Measurements from ENCODE around the gene TRIM2. TPM values are rescaled to one million over a fixed set of nuclear protein-coding genes. Genes with fewer than 3 reads are reported as not detected.

Gene TRIM2
- total and polyA plus RNA-seq, 2 experiments from 2014 or later = 22.0 to 61.5 TPM

DNA sequence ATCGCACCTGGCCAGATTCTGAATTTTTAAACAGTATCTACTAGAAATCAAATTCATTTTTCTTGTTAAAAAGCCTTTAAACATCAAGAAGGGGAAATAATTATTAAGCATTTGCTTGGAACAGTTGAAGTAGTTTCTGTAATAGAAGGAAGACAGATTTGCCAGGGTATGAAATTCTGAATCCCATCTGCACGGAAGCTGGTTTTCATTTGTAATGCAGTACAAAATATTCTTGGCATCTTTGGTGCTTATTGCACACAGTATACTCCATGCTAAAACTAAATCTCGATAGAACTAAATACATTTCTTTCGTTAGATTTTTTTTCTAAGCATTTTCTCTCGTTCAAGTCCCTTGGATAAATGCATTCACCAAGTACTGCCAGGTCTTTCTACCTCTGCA, 25.3 kb downstream of the TRIM2 start:
- no peak for ATAC-seq
- no peak overlapping the region for H3K4me2 ChIP-seq
- peaks cover 39% of the 10 kb centered on the region for H3K4me1 ChIP-seq (ENCODE audit: insufficient read depth)
- TF ChIP-seq JUNB (IDR thresholded peaks at IDR 0.05; ENCODE audit: unreplicated experiment) = no peak
- no peak for TF ChIP-seq CREB1 (CRISPR knock-in tag; IDR thresholded peaks at IDR 0.05; ENCODE audit: low read depth)
- TF ChIP-seq STAT1 (IDR thresholded peaks at IDR 0.05; ENCODE audit: unreplicated experiment) = no peak
- no peak for TF ChIP-seq ZNF462 (CRISPR knock-in tag; IDR thresholded peaks at IDR 0.05)
- TF ChIP-seq, protein P1, sequence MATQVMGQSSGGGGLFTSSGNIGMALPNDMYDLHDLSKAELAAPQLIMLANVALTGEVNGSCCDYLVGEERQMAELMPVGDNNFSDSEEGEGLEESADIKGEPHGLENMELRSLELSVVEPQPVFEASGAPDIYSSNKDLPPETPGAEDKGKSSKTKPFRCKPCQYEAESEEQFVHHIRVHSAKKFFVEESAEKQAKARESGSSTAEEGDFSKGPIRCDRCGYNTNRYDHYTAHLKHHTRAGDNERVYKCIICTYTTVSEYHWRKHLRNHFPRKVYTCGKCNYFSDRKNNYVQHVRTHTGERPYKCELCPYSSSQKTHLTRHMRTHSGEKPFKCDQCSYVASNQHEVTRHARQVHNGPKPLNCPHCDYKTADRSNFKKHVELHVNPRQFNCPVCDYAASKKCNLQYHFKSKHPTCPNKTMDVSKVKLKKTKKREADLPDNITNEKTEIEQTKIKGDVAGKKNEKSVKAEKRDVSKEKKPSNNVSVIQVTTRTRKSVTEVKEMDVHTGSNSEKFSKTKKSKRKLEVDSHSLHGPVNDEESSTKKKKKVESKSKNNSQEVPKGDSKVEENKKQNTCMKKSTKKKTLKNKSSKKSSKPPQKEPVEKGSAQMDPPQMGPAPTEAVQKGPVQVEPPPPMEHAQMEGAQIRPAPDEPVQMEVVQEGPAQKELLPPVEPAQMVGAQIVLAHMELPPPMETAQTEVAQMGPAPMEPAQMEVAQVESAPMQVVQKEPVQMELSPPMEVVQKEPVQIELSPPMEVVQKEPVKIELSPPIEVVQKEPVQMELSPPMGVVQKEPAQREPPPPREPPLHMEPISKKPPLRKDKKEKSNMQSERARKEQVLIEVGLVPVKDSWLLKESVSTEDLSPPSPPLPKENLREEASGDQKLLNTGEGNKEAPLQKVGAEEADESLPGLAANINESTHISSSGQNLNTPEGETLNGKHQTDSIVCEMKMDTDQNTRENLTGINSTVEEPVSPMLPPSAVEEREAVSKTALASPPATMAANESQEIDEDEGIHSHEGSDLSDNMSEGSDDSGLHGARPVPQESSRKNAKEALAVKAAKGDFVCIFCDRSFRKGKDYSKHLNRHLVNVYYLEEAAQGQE (IDR thresholded peaks at IDR 0.05; ENCODE audit: unreplicated experiment) = no peak
- TF ChIP-seq NANOG (IDR thresholded peaks at IDR 0.05; ENCODE audit: borderline replicate concordance) = no peak
- no peak for TF ChIP-seq EZH2phosphoT487 (IDR thresholded peaks at IDR 0.05; ENCODE audit: unreplicated experiment)
- TF ChIP-seq ZNF331 (CRISPR knock-in tag; IDR thresholded peaks at IDR 0.05; ENCODE audit: low read depth) = no peak
- TF ChIP-seq, protein P2, sequence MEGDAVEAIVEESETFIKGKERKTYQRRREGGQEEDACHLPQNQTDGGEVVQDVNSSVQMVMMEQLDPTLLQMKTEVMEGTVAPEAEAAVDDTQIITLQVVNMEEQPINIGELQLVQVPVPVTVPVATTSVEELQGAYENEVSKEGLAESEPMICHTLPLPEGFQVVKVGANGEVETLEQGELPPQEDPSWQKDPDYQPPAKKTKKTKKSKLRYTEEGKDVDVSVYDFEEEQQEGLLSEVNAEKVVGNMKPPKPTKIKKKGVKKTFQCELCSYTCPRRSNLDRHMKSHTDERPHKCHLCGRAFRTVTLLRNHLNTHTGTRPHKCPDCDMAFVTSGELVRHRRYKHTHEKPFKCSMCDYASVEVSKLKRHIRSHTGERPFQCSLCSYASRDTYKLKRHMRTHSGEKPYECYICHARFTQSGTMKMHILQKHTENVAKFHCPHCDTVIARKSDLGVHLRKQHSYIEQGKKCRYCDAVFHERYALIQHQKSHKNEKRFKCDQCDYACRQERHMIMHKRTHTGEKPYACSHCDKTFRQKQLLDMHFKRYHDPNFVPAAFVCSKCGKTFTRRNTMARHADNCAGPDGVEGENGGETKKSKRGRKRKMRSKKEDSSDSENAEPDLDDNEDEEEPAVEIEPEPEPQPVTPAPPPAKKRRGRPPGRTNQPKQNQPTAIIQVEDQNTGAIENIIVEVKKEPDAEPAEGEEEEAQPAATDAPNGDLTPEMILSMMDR (conservative IDR thresholded peaks at IDR 0.05; ENCODE audit: low read depth in 2 of 2) = no peak
- no peak for TF ChIP-seq EZH2 (IDR thresholded peaks at IDR 0.05; ENCODE audit: low read depth, unreplicated experiment)
- TF ChIP-seq ETS1 (IDR thresholded peaks at IDR 0.05) = no peak
- TF ChIP-seq ZNF114 (CRISPR knock-in tag; IDR thresholded peaks at IDR 0.05) = no peak
- no peak for TF ChIP-seq POLR2AphosphoS5 (IDR thresholded peaks at IDR 0.05; ENCODE audit: low read depth)
- H4K20me1 ChIP-seq (replicated peaks; ENCODE audit: insufficient read depth) = peaks cover 13% of the 10 kb centered on the region
- H3K27ac ChIP-seq (ENCODE audit: low read depth) = no peak overlapping the region
- no peaks in the 10 kb centered on the region for H3K9me3 Mint-ChIP-seq
- H3K36me3 ChIP-seq (ENCODE audit: insufficient read depth) = no peaks in the 10 kb centered on the region
- H3K79me2 ChIP-seq (replicated peaks; ENCODE audit: insufficient read depth) = peaks cover 60% of the 10 kb centered on the region
- no peak overlapping the region for H3K27ac Mint-ChIP-seq
- peaks cover 2% of the 10 kb centered on the region; the same call in 1 of the 2 replicates for H3K27me3 ChIP-seq (ENCODE audit: insufficient read depth)
- no peaks in the 10 kb centered on the region for H3F3A ChIP-seq (replicated peaks; ENCODE audit: low read depth)
- no peak overlapping the region for H3K4me3 Mint-ChIP-seq
- no peak for DNase-seq (ENCODE audit: low spot score)
- no peak overlapping the region for H3K4me3 ChIP-seq
- H3K27me3 Mint-ChIP-seq (ENCODE audit: insufficient read depth, low read depth, poor library complexity) = peaks cover 10% of the 10 kb centered on the region
- no peak overlapping the region for H2AFZ ChIP-seq
- peaks cover 41% of the 10 kb centered on the region for H3K4me1 Mint-ChIP-seq
- peaks cover 7% of the 10 kb centered on the region; the same call in 2 of the 3 replicates for H3K36me3 Mint-ChIP-seq (ENCODE audit: low read depth)
- H3K9me2 ChIP-seq (ENCODE audit: insufficient read depth) = no peaks in the 10 kb centered on the region
